Esophagus (tissue), 2 donors: ENCODE data around the gene C20orf96. TPM values are rescaled to one million over a fixed set of nuclear protein-coding genes. Genes with fewer than 3 reads are reported as not detected.
"Not testable (repeated sequence)": the region's sequence is repeated elsewhere in the genome, so short reads cannot be mapped to it uniquely, and the experiment has no call there.

Experiments
- H3K27ac ChIP-seq, 2 donors: one replicate each; pipeline ENCODE4 v1.5.1; 2013; ENCODE audit warnings: low read depth in 2 of 2, mild to moderate bottlenecking in 2 of 2, inconsistent platforms in 1 of 2, low read length in 1 of 2, moderate library complexity in 1 of 2
- H3K27me3 ChIP-seq, 2 donors: one replicate each; pipeline ENCODE4 v1.6.1; 2013; ENCODE audit warnings: low read length in 2 of 2, control low read depth in 1 of 2, mild to moderate bottlenecking in 1 of 2; ENCODE audit not compliant: insufficient read depth in 2 of 2, control insufficient read depth in 1 of 2
- H3K36me3 ChIP-seq, 2 donors: one replicate each; pipeline ENCODE4 v1.6.1; 2013; ENCODE audit warnings: low read length in 1 of 2; ENCODE audit not compliant: control insufficient read depth in 2 of 2, insufficient read depth in 2 of 2
- H3K4me1 ChIP-seq, 2 donors: one replicate each; pipeline ENCODE4 v1.6.1; 2013; ENCODE audit warnings: low read length in 1 of 2; ENCODE audit not compliant: control insufficient read depth in 2 of 2, insufficient read depth in 2 of 2
- H3K4me3 ChIP-seq, 2 donors: one replicate each; pipeline ENCODE4 v1.5.1; 2013; ENCODE audit warnings: low read length in 2 of 2, mild to moderate bottlenecking in 2 of 2, low read depth in 1 of 2, moderate library complexity in 1 of 2
- H3K9me3 ChIP-seq, 2 donors: one replicate each; pipeline ENCODE4 v1.6.1; 2013; ENCODE audit warnings: mild to moderate bottlenecking in 2 of 2, low read depth in 1 of 2, low read length in 1 of 2, moderate library complexity in 1 of 2; ENCODE audit not compliant: control insufficient read depth in 2 of 2, insufficient read depth in 1 of 2
- WGBS, 2 donors: extraction: QIAGEN DNeasy Blood & Tissue Kit; methylation state at CpG; one replicate each; pipeline ENCODE4 v1.1.7; 2013; 5-methylcytosine and 5-hydroxymethylcytosine counted together
- polyA plus RNA-seq, 2 donors: library from polyadenylated mRNA; stranded (reverse); fragments of 200-250 nt; gene quantifications; one replicate each; pipeline ENCODE4 v1.2.3, GENCODE V29; 2013
- donor health status: healthy with polysubstance abuse.
- donor health status: Bipolar disorder and iron deficiency.

C20orf96 gene
- polyA plus RNA-seq, 2 donors, result 1.9 TPM

DNA sequence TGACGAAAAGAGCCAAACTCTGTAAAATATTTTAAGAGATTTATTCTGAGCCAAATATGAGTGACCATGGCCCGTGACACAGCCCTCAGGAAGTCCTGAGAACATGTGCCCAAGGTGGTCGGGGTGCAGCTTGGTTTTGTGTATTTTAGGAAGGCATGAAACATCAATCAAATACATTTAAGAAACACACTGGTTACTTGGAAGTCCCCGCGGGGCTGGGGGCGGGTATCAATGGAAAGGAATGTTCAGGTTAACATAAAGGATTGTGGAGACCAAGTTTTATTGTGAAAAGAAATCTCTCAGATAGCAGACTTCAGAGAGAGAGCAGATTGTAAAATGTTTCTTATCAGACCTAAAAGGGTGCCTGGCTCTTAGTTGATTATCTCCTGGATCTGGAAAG, 37.1 kb downstream of the C20orf96 start:
- not testable (repeated sequence) for H3K27me3 ChIP-seq, H3K9me3 ChIP-seq, H3K36me3 ChIP-seq, H3K4me1 ChIP-seq, H3K27ac ChIP-seq, H3K4me3 ChIP-seq
- 40 to 48% methylated on average over 6 of the region's 6 CpGs for WGBS, 2 donors

- H3K36me3 ChIP-seq, result no peaks in the 10 kb centered on the region
- H3K9me3 ChIP-seq, result no peaks in the 10 kb centered on the region
- H3K4me1 ChIP-seq, result no peaks in the 10 kb centered on the region
- no peak overlapping the region for H3K27ac ChIP-seq
- 66 to 76% methylated on average over 2 of the region's 2 CpGs for WGBS, 2 donors
- no peaks in the 10 kb centered on the region for H3K27me3 ChIP-seq
- no peak overlapping the region for H3K4me3 ChIP-seq
Measured at GRCh38 chr20:252801-253200, 37.7 kb downstream of the C20orf96 start.

GRCh38 chr20:251354-251753, 39.2 kb downstream of the C20orf96 start:
- WGBS, 2 donors, result 56 to 62% methylated on average over 2 of the region's 2 CpGs
- no peaks in the 10 kb centered on the region for H3K36me3 ChIP-seq
- H3K9me3 ChIP-seq, result no peaks in the 10 kb centered on the region
- no peaks in the 10 kb centered on the region for H3K27me3 ChIP-seq
- no peak overlapping the region for H3K4me3 ChIP-seq
- no peaks in the 10 kb centered on the region for H3K4me1 ChIP-seq
- H3K27ac ChIP-seq, result no peak overlapping the region

DNA sequence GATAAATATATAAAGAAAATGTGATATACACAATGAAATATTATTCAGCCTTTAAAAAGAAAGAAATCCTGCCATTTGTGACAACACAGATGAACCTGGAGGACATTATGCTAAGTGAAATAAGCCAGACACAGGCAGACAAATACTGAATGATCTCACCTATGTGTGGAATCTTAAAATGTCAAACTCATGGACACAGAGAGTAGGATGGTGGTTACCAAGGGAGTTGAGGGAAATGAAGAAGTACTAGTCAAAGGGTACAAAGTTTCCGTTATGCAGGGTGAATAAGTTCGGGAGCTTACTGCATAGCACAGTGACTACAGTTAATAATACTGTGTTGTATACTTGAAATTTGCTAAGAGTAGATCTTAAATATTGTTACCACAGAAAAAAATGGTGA, 47.6 kb downstream of the C20orf96 start:
- Histone ChIP-seq H3K4me1 (no peaks in the 10 kb centered on the region), H3K4me3 (no peak overlapping the region), H3K9me3 (no peaks in the 10 kb centered on the region), H3K27ac (no peak overlapping the region), H3K27me3 (no peaks in the 10 kb centered on the region), H3K36me3 (no peaks in the 10 kb centered on the region)
- 85 to 87% methylated on average over 2 of the region's 2 CpGs for WGBS, 2 donors

GRCh38 chr20:237929-238328, 52.6 kb downstream of the C20orf96 start:
- H3K4me1 ChIP-seq, result no peaks in the 10 kb centered on the region
- no peaks in the 10 kb centered on the region for H3K9me3 ChIP-seq
- H3K27me3 ChIP-seq, result no peaks in the 10 kb centered on the region
- no peak overlapping the region for H3K27ac ChIP-seq
- WGBS, 2 donors, result 43 to 44% methylated on average over 3 of the region's 3 CpGs
- H3K4me3 ChIP-seq, result no peak overlapping the region
- H3K36me3 ChIP-seq, result no peaks in the 10 kb centered on the region

GRCh38 chr20:237489-237888, 53.1 kb downstream of the C20orf96 start:
- H3K27me3 ChIP-seq, result no peaks in the 10 kb centered on the region
- no peak overlapping the region for H3K4me3 ChIP-seq
- no peaks in the 10 kb centered on the region for H3K4me1 ChIP-seq
- WGBS, 2 donors, result 31 to 54% methylated on average over 4 of the region's 4 CpGs
- no peak overlapping the region for H3K27ac ChIP-seq
- no peaks in the 10 kb centered on the region for H3K36me3 ChIP-seq
- H3K9me3 ChIP-seq, result no peaks in the 10 kb centered on the region

DNA sequence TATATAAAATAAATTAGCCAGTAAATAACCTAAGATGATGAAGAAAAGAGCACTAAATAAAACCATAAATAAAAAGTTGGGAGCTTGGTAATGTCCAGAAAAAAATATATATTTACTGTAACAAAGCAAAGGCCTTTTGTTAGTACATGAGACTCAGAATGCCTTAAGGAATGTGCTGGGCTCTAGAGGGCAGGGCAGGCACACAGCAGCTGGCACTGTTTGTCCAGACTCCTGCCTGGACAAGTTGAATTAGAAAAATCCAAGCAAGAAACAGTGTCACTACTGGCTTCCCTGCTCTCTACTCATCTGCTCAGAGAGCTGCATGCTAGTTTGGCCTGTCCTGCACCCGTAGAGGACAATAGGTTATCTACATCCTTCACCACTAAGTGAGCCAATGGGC, 54.7 kb downstream of the C20orf96 start:
- WGBS, 2 donors, result 43 to 55% methylated on average over 1 of the region's 1 CpG
- no peaks in the 10 kb centered on the region for H3K4me1 ChIP-seq
- H3K36me3 ChIP-seq, result no peaks in the 10 kb centered on the region
- no peaks in the 10 kb centered on the region for H3K9me3 ChIP-seq
- H3K4me3 ChIP-seq, result no peak overlapping the region
- no peak overlapping the region for H3K27ac ChIP-seq
- no peaks in the 10 kb centered on the region for H3K27me3 ChIP-seq

DNA sequence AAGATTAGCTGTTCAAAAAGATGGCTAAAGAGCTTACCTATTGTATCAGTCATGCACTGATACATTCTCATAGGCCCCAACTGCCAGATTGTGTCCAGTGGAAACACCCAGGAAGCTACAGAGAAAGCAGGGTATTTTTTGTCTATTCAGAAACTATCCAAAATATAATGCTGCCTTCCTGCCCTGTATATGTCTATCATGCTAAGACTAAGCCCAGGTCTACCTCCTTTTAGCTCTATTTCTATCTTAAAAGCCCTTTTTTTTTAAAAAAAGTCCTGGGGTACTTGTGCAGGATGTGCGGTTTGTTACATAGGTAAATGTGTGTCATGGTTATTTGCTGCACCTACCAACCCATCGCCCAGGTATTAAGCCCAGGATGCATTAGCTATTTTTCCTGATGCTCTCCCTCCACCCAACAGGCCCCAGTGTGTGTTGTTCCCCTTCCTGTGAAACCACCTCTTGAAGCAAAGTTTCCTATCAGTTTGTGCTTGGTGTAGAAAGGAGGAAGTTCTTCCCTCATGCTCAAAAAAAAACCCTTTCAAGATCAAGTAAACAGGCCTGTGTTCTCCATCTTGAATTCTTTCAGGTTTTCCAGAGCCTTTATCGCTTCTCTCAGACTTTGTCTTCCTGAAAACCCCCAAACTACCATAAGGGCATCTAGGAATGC, 63.0 kb downstream of the C20orf96 start:
- no peaks in the 10 kb centered on the region for H3K9me3 ChIP-seq
- H3K4me3 ChIP-seq, result no peak overlapping the region
- no peaks in the 10 kb centered on the region for H3K4me1 ChIP-seq
- peaks cover 0 to 3% of the 10 kb centered on the region in 2 donors for H3K27me3 ChIP-seq
- H3K27ac ChIP-seq, result no peak overlapping the region
- 77 to 81% methylated on average over 3 of the region's 3 CpGs for WGBS, 2 donors
- H3K36me3 ChIP-seq, result no peaks in the 10 kb centered on the region

GRCh38 chr20:226958-227357, 63.6 kb downstream of the C20orf96 start, which contains the start of gene DEFB129:
DEFB129 (plus strand) TSS chr20:227258; CDS start chr20:227289, 31 bp downstream.
- H3K9me3 ChIP-seq, result no peaks in the 10 kb centered on the region
- H3K4me1 ChIP-seq, result no peaks in the 10 kb centered on the region
- no peak within 1 kb of the TSS for H3K27ac ChIP-seq
- peaks cover 0 to 3% of the 10 kb centered on the region in 2 donors for H3K27me3 ChIP-seq
- no peaks in the 10 kb centered on the region for H3K36me3 ChIP-seq
- H3K4me3 ChIP-seq, result no peak within 1 kb of the TSS
- WGBS, 2 donors, result 74 to 84% methylated on average over 3 of the region's 3 CpGs

- not testable (repeated sequence) for H3K4me1 ChIP-seq, H3K9me3 ChIP-seq, H3K4me3 ChIP-seq, H3K27me3 ChIP-seq, H3K27ac ChIP-seq, H3K36me3 ChIP-seq
- 85 to 87% methylated on average over 3 of the region's 3 CpGs for WGBS, 2 donors
Measured at GRCh38 chr20:225879-226278, 64.7 kb downstream of the C20orf96 start.
